ENCODE measurements around the gene WNK3. TPM values are rescaled to one million over a fixed set of nuclear protein-coding genes. Genes with fewer than 3 reads are reported as not detected.
A peak's percentile ranks its signal among the peaks of the same experiment; 100 is the strongest.

Gene WNK3
- total RNA-seq, 5 donors from 2014 or later (not counting 1 experiment from before 2014, with no cell fraction given): 0.29 to 0.68 (median 0.40) TPM

DNA sequence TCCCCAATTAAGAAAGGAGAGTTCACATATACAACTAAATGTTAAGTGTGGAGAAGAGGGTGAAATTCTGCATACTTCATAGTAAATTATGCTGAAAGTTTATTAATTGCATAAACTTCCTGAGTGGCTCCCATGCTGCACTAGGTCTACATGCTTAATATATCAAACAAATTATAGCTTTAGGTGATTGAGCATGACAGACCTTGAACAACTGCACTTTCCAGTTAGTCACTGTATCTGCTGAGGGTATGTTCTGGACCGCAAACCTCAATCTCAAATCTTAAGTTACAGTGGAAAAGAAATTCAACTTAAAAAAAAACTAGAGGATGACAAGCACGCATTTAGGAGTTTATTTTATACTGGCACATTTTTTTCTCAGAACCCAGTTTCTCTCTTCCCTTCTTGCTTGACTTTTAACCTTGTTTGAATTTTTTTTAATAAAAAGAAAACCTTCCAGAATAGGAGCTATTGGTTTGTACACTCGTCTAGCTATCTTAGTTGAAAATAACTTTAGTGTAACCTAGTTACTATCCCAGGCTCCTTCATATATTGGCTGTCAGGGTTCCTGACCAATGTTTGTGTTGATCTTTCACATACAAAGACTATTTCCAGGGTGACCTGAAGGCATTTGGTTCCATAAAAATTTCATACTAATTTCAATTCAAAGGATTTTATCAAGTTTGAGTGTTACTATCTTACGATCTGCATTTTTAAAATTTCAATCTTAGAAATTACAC lies 164.6 kb downstream of the WNK3 start:
- ChIA-PET CTCF (no interaction called here), POLR2A (interaction anchor here in 1 of 2 donors (0.6 kb wide), 1 partner anchor 39 kb away, joined by 5 read pairs; no protein-coding TSS in a partner anchor)
- no peak overlapping the region for H3K4me3 ChIP-seq (ENCODE audit: control insufficient read depth in 1 of 2, extremely low read depth in 1 of 2, low read length in 1 of 2)
- DNase-seq (no peak), ATAC-seq (replicated peaks in 1 of 4) (no peak)
- H3K9me3 ChIP-seq: no peaks in the 10 kb centered on the region
- no peak overlapping the region for H3K4me3 Mint-ChIP-seq
- H3K4me1 Mint-ChIP-seq: no peaks in the 10 kb centered on the region
- no peaks in the 10 kb centered on the region for H3K36me3 ChIP-seq (ENCODE audit: control insufficient read depth in 2 of 2, extremely low read depth in 1 of 2, insufficient read depth in 1 of 2, low read length in 1 of 2)
- no peak overlapping the region for H3K27ac ChIP-seq (ENCODE audit: low read length)
- no peaks in the 10 kb centered on the region for H3K9me3 Mint-ChIP-seq
- H3K27me3 ChIP-seq (replicated peaks in 1 of 2; ENCODE audit: control insufficient read depth in 2 of 2, extremely low read depth in 1 of 2, insufficient read depth in 2 of 2, low read length in 1 of 2): no peaks in the 10 kb centered on the region
- H3K4me1 ChIP-seq (ENCODE audit: control insufficient read depth in 1 of 2, extremely low read depth in 1 of 2, insufficient read depth in 2 of 2, low read length in 2 of 2): no peaks in the 10 kb centered on the region
- WGBS (ENCODE audit: insufficient coverage): no CpG with 5 or more reads among the region's 4 CpGs
- peaks cover 3% of the 10 kb centered on the region for H3K36me3 Mint-ChIP-seq
- H3K27ac Mint-ChIP-seq: no peak overlapping the region
- H3K27me3 Mint-ChIP-seq: peaks cover 0 to 7% of the 10 kb centered on the region in 2 donors

DNA sequence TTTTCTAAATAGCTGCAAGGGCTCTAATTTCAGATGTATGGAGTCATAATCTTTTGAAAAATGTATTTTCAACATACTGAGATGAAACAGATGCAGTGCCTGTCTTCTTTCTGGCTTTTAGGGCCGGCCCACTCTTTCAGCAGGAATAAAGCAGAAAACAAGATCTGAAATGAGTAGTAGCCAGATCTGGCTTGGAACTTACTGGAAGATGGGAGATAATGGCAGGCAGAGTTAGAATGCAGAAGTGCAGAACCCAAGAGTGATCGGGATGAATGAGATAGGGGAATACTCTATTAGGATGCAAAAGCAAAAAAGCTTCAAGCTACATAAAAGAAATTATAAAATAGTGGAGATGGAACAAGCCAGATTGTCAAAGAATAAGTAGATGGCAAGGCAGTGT lies 173.4 kb downstream of the WNK3 start:
- DNase-seq (no peak), ATAC-seq (replicated peaks in 1 of 4) (no peak)
- Mint-ChIP-seq H3K4me3 (no peak overlapping the region), H3K9me3 (no peaks in the 10 kb centered on the region), H3K4me1 (peaks cover 29 to 33% (median 32%) of the 10 kb centered on the region in 3 donors), H3K27ac (no peak overlapping the region), H3K36me3 (peaks cover 13% of the 10 kb centered on the region), H3K27me3 (peaks cover 0 to 10% of the 10 kb centered on the region in 2 donors)
- Histone ChIP-seq H3K36me3 (ENCODE audit: control insufficient read depth in 2 of 2, extremely low read depth in 1 of 2, insufficient read depth in 1 of 2, low read length in 1 of 2) (no peaks in the 10 kb centered on the region), H3K27me3 (replicated peaks in 1 of 2; ENCODE audit: control insufficient read depth in 2 of 2, extremely low read depth in 1 of 2, insufficient read depth in 2 of 2, low read length in 1 of 2) (no peaks in the 10 kb centered on the region), H3K4me3 (ENCODE audit: control insufficient read depth in 1 of 2, extremely low read depth in 1 of 2, low read length in 1 of 2) (no peak overlapping the region), H3K9me3 (no peaks in the 10 kb centered on the region), H3K27ac (ENCODE audit: low read length) (no peak overlapping the region), H3K4me1 (ENCODE audit: control insufficient read depth in 1 of 2, extremely low read depth in 1 of 2, insufficient read depth in 2 of 2, low read length in 2 of 2) (peaks cover 7 to 20% of the 10 kb centered on the region in 2 experiments)
- ChIA-PET POLR2A (no interaction called here), CTCF (no interaction called here)
- 100% methylated on average over 1 of the region's 2 CpGs for WGBS (ENCODE audit: insufficient coverage)

DNA sequence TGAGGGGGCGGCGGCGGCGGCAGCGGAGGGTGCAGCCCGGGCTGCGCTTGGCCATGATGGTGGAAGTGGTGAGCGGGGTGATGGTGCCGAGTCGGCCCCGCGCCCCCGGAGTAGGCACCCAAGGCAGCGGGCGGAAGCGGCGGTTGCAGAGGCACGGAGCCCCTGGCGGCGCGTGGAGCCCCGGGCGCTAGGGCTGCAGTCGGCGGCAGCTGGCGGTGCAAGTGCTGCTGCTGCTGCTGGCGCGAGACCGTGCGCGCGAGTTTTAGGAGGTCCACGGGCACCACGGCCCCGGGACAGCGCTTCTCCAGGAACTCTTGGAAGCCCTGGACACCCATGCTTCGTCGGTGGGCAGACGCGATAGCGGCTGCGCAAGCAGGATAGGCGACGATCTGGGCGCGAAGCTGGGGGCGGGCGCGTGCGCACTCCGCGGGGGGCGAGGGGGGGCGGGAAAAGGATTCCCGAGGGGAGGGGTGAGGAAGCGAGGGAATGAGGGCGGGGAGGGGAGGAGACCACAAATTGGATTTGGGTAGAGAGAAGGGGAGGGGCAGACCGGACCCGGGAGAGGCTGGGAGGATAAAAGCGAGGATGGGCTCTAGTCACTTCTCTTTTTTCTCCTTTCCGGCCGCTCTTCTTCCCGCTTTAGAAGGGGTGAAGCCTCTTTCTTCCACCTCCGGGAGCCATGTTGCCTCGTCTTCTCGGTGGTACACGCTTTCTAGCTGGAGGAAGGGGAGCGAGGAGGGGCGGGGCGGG lies 174.8 kb downstream of the WNK3 start, which contains the start of gene FAM120C:
FAM120C (minus strand) TSS at position 391 of the 750 bp plus-strand sequence; CDS start at position 335, 56 bp downstream.
- ATAC-seq (replicated peaks in 1 of 4) (peak; percentile 71 to 73 (median 73)), DNase-seq (peak; percentile 32 to 75 (median 53))
- peak within 1 kb of the TSS; percentile 82 to 86 for H3K27ac Mint-ChIP-seq
- H3K4me1 Mint-ChIP-seq: peaks cover 41 to 43% (median 41%) of the 10 kb centered on the region in 3 donors
- Histone ChIP-seq H3K9me3 (no peaks in the 10 kb centered on the region), H3K36me3 (ENCODE audit: control insufficient read depth in 2 of 2, extremely low read depth in 1 of 2, insufficient read depth in 1 of 2, low read length in 1 of 2) (no peaks in the 10 kb centered on the region), H3K27me3 (replicated peaks in 1 of 2; ENCODE audit: control insufficient read depth in 2 of 2, extremely low read depth in 1 of 2, insufficient read depth in 2 of 2, low read length in 1 of 2) (no peaks in the 10 kb centered on the region), H3K4me3 (ENCODE audit: control insufficient read depth in 1 of 2, extremely low read depth in 1 of 2, low read length in 1 of 2) (peak within 1 kb of the TSS; percentile 51 to 72), H3K27ac (ENCODE audit: low read length) (peak within 1 kb of the TSS; percentile 74), H3K4me1 (ENCODE audit: control insufficient read depth in 1 of 2, extremely low read depth in 1 of 2, insufficient read depth in 2 of 2, low read length in 2 of 2) (peaks cover 9 to 20% of the 10 kb centered on the region in 2 experiments)
- WGBS (ENCODE audit: insufficient coverage): 0% methylated on average over 25 of the region's 70 CpGs
- peak within 1 kb of the TSS; percentile 77 to 81 (median 78) for H3K4me3 Mint-ChIP-seq
- ChIA-PET CTCF (interaction anchor here (0.7 to 1.5 kb wide), 2 partner anchors 137 to 140 kb away, joined by 3 to 4 read pairs; no protein-coding TSS in a partner anchor), POLR2A (interaction anchor here (0.5 to 1.1 kb wide), 6 partner anchors 10 to 1269 kb away, joined by 3 to 4 read pairs (median 4); partner anchors contain the start of genes MAGEH1 (in 1 of the 2) and PHF8 (in 1 of the 2))
- peaks cover 0 to 10% of the 10 kb centered on the region in 2 donors for H3K27me3 Mint-ChIP-seq
- peaks cover 17% of the 10 kb centered on the region for H3K36me3 Mint-ChIP-seq
- no peaks in the 10 kb centered on the region for H3K9me3 Mint-ChIP-seq

DNA sequence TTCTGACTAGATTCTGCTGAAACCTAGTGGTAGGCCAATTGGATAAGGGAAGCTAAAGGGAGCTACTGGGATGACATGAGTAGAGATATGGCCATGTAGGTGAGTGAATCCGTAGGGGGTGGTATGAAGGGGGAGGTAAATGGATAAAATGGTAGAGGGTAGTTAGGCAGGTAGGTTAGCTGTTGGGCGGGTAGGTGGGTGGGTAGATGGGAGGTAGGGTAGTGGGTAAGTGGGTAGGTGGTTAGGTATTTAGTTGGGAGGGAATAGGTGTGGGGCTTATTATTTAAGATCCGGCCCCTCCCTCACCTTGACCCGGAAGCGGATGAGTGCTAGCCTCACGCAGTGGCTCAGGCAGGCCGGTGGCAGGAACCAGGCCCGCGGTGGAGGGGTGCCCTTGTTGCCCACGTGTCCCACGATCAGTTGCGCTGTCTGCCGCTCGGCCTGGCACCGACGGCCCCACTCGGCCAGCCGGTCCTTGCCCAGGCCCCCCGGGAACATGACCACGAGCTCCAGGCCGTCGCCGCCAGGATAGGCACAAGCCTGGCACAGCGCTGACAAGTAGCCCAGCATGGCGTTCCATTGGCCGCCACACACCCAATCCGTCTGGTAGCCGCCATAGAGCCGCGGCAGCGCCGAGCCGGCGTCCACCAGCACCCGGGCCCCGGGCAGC lies 175.5 kb downstream of the WNK3 start:
- H3K27ac Mint-ChIP-seq: peak overlapping the region; percentile 0 to 80
- Histone ChIP-seq H3K27me3 (replicated peaks in 1 of 2; ENCODE audit: control insufficient read depth in 2 of 2, extremely low read depth in 1 of 2, insufficient read depth in 2 of 2, low read length in 1 of 2) (no peaks in the 10 kb centered on the region), H3K4me1 (ENCODE audit: control insufficient read depth in 1 of 2, extremely low read depth in 1 of 2, insufficient read depth in 2 of 2, low read length in 2 of 2) (peaks cover 9 to 20% of the 10 kb centered on the region in 2 experiments), H3K36me3 (ENCODE audit: control insufficient read depth in 2 of 2, extremely low read depth in 1 of 2, insufficient read depth in 1 of 2, low read length in 1 of 2) (no peaks in the 10 kb centered on the region), H3K9me3 (no peaks in the 10 kb centered on the region), H3K27ac (ENCODE audit: low read length) (peak overlapping the region; percentile 74), H3K4me3 (ENCODE audit: control insufficient read depth in 1 of 2, extremely low read depth in 1 of 2, low read length in 1 of 2) (peak overlapping the region; percentile 51 to 72)
- H3K9me3 Mint-ChIP-seq: no peaks in the 10 kb centered on the region
- WGBS (ENCODE audit: insufficient coverage): 0% methylated on average over 25 of the region's 36 CpGs
- ChIA-PET POLR2A (interaction anchor here in 1 of 2 donors (0.6 kb wide), 1 partner anchor 1270 kb away, joined by 3 read pairs; the partner anchor contains the start of gene MAGEH1), CTCF (interaction anchor here in 1 of 2 donors (1.5 kb wide), 1 partner anchor 140 kb away, joined by 3 read pairs; no protein-coding TSS in a partner anchor)
- DNase-seq: peak; percentile 20 to 73 (median 55)
- peaks cover 0 to 10% of the 10 kb centered on the region in 2 donors for H3K27me3 Mint-ChIP-seq
- peaks cover 48 to 50% (median 48%) of the 10 kb centered on the region in 3 donors for H3K4me1 Mint-ChIP-seq
- peak overlapping the region; percentile 77 to 80 (median 78) for H3K4me3 Mint-ChIP-seq
- ATAC-seq (replicated peaks in 1 of 4): peak; percentile 70 to 77 (median 72)
- peaks cover 18% of the 10 kb centered on the region for H3K36me3 Mint-ChIP-seq

DNA sequence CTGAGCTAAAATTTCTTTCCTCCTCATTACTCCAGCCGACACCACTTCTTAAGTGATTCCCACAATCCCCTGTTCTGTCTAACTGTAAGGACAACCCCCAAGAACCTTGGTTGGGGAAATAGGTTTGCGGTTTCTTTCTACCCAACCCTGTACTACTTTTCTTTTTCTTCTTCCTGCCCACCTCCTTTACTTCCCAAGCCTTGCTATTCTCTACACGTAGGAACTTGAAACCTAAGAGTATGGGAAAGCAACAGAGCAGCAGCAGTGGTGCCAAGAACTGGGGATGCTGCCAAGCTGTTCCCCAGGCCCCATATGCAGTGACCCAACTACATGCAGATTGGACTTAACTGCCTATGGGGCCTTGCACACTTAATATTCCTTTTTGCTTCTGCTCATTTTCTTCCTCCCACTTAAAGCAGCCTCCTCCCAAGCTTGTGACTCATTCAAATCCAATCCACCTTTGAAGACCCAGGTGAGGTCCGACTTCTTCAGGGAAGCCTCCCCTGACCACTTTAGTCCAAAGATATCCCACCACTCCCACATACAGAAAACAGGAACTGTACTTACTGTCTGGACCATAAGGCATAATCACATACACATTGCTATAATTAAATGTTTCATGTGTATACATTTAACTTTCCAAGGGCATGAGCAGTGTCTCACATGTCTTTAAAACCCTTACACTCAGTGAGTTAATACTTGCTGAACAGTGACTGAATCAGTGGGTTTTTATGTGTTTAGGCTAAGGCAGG lies 176.5 kb downstream of the WNK3 start:
- peaks cover 56 to 58% (median 57%) of the 10 kb centered on the region in 3 donors for H3K4me1 Mint-ChIP-seq
- ChIA-PET POLR2A (interaction anchor here in 1 of 2 donors (0.6 kb wide), 1 partner anchor 25 kb away, joined by 7 read pairs; no protein-coding TSS in a partner anchor), CTCF (interaction anchor here in 1 of 2 donors (0.8 kb wide), 1 partner anchor 1536 kb away, joined by 3 read pairs; the partner anchor contains the start of gene RRAGB)
- no peaks in the 10 kb centered on the region for H3K9me3 ChIP-seq
- peak overlapping the region; percentile 77 to 80 (median 78) for H3K4me3 Mint-ChIP-seq
- peak overlapping the region in 1 of 2 donors; percentile 72 for H3K4me3 ChIP-seq (ENCODE audit: control insufficient read depth in 1 of 2, extremely low read depth in 1 of 2, low read length in 1 of 2)
- peaks cover 28% of the 10 kb centered on the region for H3K36me3 Mint-ChIP-seq
- H3K4me1 ChIP-seq (ENCODE audit: control insufficient read depth in 1 of 2, extremely low read depth in 1 of 2, insufficient read depth in 2 of 2, low read length in 2 of 2): peaks cover 9 to 20% of the 10 kb centered on the region in 2 experiments
- H3K27me3 ChIP-seq (replicated peaks in 1 of 2; ENCODE audit: control insufficient read depth in 2 of 2, extremely low read depth in 1 of 2, insufficient read depth in 2 of 2, low read length in 1 of 2): no peaks in the 10 kb centered on the region
- DNase-seq (no peak), ATAC-seq (replicated peaks in 1 of 4) (no peak)
- no peaks in the 10 kb centered on the region for H3K9me3 Mint-ChIP-seq
- H3K27ac ChIP-seq (ENCODE audit: low read length): peak overlapping the region; percentile 74
- H3K27me3 Mint-ChIP-seq: peaks cover 0 to 10% of the 10 kb centered on the region in 2 donors
- peak overlapping the region; percentile 37 to 80 for H3K27ac Mint-ChIP-seq
- H3K36me3 ChIP-seq (ENCODE audit: control insufficient read depth in 2 of 2, extremely low read depth in 1 of 2, insufficient read depth in 1 of 2, low read length in 1 of 2): peaks cover 0 to 5% of the 10 kb centered on the region in 2 donors
- no CpG with 5 or more reads among the region's 4 CpGs for WGBS (ENCODE audit: insufficient coverage)
